ENCODE data around the gene SLC17A4. TPM values are rescaled to one million over a fixed set of nuclear protein-coding genes. Genes with fewer than 3 reads are reported as not detected.

The SLC17A4 gene
- total and polyA plus RNA-seq, 2 of the 13 experiments (the other 11 are each of a cell fraction or from before 2014, with no cell fraction given), result 0.07 TPM; not detected in 1

- no peaks in the 10 kb centered on the region for H3K79me2 ChIP-seq (ENCODE audit: insufficient read depth, low read length)
- FAIRE-seq (no peak), DNase-seq (ENCODE audit: low spot score) (no peak), ATAC-seq (no peak)
- H4K20me1 ChIP-seq (ENCODE audit: insufficient read depth, low read length), result no peaks in the 10 kb centered on the region
- H3K4me3 ChIP-seq (replicated peaks in 1 of 3; ENCODE audit: insufficient read depth in 1 of 3, low read depth in 2 of 3, low read length in 3 of 3), result no peak overlapping the region
- H3K27ac ChIP-seq (ENCODE audit: extremely low read length, insufficient read depth, low read length), result no peak overlapping the region
- no peak overlapping the region for H3K4me2 ChIP-seq (ENCODE audit: low read depth, low read length)
- POLR2A ChIA-PET, result no interaction called here
- WGBS (ENCODE audit: low lambda C conversion rate), result 78% methylated on average over 2 of the region's 2 CpGs
- H3K36me3 ChIP-seq (replicated peaks in 1 of 2; ENCODE audit: control insufficient read depth in 1 of 2, insufficient read depth in 2 of 2, low read length in 2 of 2), result no peaks in the 10 kb centered on the region
- no peaks in the 10 kb centered on the region for H3K27me3 ChIP-seq (ENCODE audit: control insufficient read depth in 1 of 2, insufficient read depth in 2 of 2, low read length in 2 of 2)
- no peak for TF ChIP-seq ZNF660 (CRISPR knock-in tag; IDR thresholded peaks at IDR 0.05; ENCODE audit: borderline replicate concordance, low read depth)
- no peak for TF ChIP-seq ZNF350 (CRISPR knock-in tag; IDR thresholded peaks at IDR 0.05; ENCODE audit: borderline replicate concordance, low read depth)
- no peak for TF ChIP-seq KAT7 (CRISPR knock-in tag; IDR thresholded peaks at IDR 0.05; ENCODE audit: borderline replicate concordance)
- TF ChIP-seq HOXA5 (CRISPR knock-in tag; IDR thresholded peaks at IDR 0.05), result no peak
- no TSS peak for BruUV-seq (replicated peaks)
- H3K9me3 ChIP-seq (ENCODE audit: low read length), result no peaks in the 10 kb centered on the region
- in situ Hi-C loops (cut with HindIII; ENCODE audit: extremely low pct_ligation_motif_present, low pct_unique_long_range_greater_than_20kb) (no loop called here), intact Hi-C loops (cut with micrococcal nuclease; ENCODE audit: unreplicated experiment) (no loop called here)
- no peaks in the 10 kb centered on the region for H3K4me1 ChIP-seq (ENCODE audit: insufficient read depth, low read length)
- CTCF ChIA-PET (ENCODE audit: low intra/inter-chr PET ratio, low total read pairs), result no interaction called here
- no peak overlapping the region for H3K9ac ChIP-seq (ENCODE audit: insufficient read depth, low read depth, low read length)
- no peak overlapping the region for H2AFZ ChIP-seq (ENCODE audit: low read length)
These were observed 50.3 kb downstream of the SLC17A4 start for GRCh38 chr6:25804804-25805203.

GRCh38 chr6:25815194-25815593 is 60.7 kb downstream of the SLC17A4 start:
- H3K4me2 ChIP-seq (ENCODE audit: low read depth, low read length), result no peak overlapping the region
- H3K4me1 ChIP-seq (ENCODE audit: insufficient read depth, low read length), result no peaks in the 10 kb centered on the region
- POLR2A ChIA-PET, result no interaction called here
- no peak overlapping the region for H3K27ac ChIP-seq (ENCODE audit: extremely low read length, insufficient read depth, low read length)
- H3K36me3 ChIP-seq (replicated peaks in 1 of 2; ENCODE audit: control insufficient read depth in 1 of 2, insufficient read depth in 2 of 2, low read length in 2 of 2), result no peaks in the 10 kb centered on the region
- intact Hi-C loops (cut with micrococcal nuclease; ENCODE audit: unreplicated experiment), result loop anchor here (5.0 kb wide), 1 partner anchor 42 kb away; no protein-coding TSS in a partner anchor
- TF ChIP-seq HNRNPK (IDR thresholded peaks at IDR 0.05; ENCODE audit: low read depth, low read length, poor library complexity, severe bottlenecking), result peak; percentile 92
- no peak for TF ChIP-seq ZNF644 (CRISPR knock-in tag; IDR thresholded peaks at IDR 0.05; ENCODE audit: low read depth)
- no peak for TF ChIP-seq FOSL2 (CRISPR knock-in tag; IDR thresholded peaks at IDR 0.05)
- no peak for TF ChIP-seq SMAD1 (CRISPR knock-in tag; IDR thresholded peaks at IDR 0.05; ENCODE audit: borderline replicate concordance, low read depth)
- no peak for TF ChIP-seq ZNF616 (CRISPR knock-in tag; IDR thresholded peaks at IDR 0.05; ENCODE audit: low read depth)
- TF ChIP-seq KDM3A (CRISPR knock-in tag; IDR thresholded peaks at IDR 0.05; ENCODE audit: low read depth), result no peak
- no peak for TF ChIP-seq TOE1 (CRISPR knock-in tag; IDR thresholded peaks at IDR 0.05)
- FAIRE-seq, result peak; percentile 15
- H3K27me3 ChIP-seq (ENCODE audit: control insufficient read depth in 1 of 2, insufficient read depth in 2 of 2, low read length in 2 of 2), result no peaks in the 10 kb centered on the region; a peak in 1 of 5 replicates
- H3K79me2 ChIP-seq (ENCODE audit: insufficient read depth, low read length), result no peaks in the 10 kb centered on the region
- no peak for ATAC-seq
- H3K9me3 ChIP-seq (ENCODE audit: low read length), result no peaks in the 10 kb centered on the region
- no peak for DNase-seq (ENCODE audit: low spot score)
- in situ Hi-C loops (cut with HindIII; ENCODE audit: extremely low pct_ligation_motif_present, low pct_unique_long_range_greater_than_20kb), result no loop called here
- BruUV-seq (replicated peaks), result no TSS peak
- CTCF ChIA-PET (ENCODE audit: low intra/inter-chr PET ratio, low total read pairs), result no interaction called here
- no peak overlapping the region for H2AFZ ChIP-seq (ENCODE audit: low read length)
- no peaks in the 10 kb centered on the region for H4K20me1 ChIP-seq (ENCODE audit: insufficient read depth, low read length)
- H3K4me3 ChIP-seq (replicated peaks in 1 of 3; ENCODE audit: insufficient read depth in 1 of 3, low read depth in 2 of 3, low read length in 3 of 3), result no peak overlapping the region
- no peak overlapping the region for H3K9ac ChIP-seq (ENCODE audit: insufficient read depth, low read depth, low read length)
- 46% methylated on average over 3 of the region's 3 CpGs for WGBS (ENCODE audit: low lambda C conversion rate)

All from HepG2 (cell line).